ENCODE results near the gene DGCR6L. TPM values are rescaled to one million over a fixed set of nuclear protein-coding genes. Genes with fewer than 3 reads are reported as not detected.
"Not testable (repeated sequence)": the region's sequence is repeated elsewhere in the genome, so short reads cannot be mapped to it uniquely, and the experiment has no call there.

DGCR6L gene
- total RNA-seq, 1 donor from 2014 or later = 56.9 TPM

DNA sequence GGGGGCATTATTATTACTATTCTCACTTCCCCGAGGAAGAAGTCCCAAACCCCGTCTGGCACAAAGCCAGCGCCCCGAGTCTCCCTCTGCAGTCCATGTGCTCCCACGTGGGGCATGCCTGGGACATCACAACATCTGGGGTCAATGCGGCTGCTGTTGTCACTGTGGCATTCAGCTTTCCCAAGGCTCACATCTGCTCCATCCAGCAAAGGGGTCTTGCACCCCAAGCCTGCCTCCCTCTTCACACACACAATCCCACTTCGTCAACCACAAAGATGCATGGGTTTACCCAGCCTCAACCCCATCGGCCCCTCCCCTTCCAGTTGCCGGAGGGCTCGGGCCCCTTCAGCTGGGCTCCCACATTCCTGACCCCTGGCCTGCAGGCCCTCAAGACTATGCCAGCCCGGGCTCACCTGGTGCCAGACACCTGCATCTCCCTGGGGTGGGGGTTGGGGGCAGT lies 28.2 kb downstream of the DGCR6L start:
- TF ChIP-seq, protein P1, sequence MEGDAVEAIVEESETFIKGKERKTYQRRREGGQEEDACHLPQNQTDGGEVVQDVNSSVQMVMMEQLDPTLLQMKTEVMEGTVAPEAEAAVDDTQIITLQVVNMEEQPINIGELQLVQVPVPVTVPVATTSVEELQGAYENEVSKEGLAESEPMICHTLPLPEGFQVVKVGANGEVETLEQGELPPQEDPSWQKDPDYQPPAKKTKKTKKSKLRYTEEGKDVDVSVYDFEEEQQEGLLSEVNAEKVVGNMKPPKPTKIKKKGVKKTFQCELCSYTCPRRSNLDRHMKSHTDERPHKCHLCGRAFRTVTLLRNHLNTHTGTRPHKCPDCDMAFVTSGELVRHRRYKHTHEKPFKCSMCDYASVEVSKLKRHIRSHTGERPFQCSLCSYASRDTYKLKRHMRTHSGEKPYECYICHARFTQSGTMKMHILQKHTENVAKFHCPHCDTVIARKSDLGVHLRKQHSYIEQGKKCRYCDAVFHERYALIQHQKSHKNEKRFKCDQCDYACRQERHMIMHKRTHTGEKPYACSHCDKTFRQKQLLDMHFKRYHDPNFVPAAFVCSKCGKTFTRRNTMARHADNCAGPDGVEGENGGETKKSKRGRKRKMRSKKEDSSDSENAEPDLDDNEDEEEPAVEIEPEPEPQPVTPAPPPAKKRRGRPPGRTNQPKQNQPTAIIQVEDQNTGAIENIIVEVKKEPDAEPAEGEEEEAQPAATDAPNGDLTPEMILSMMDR (conservative IDR thresholded peaks at IDR 0.05; ENCODE audit: low read depth, low read length) = no peak
- no peak overlapping the region for H3K4me3 ChIP-seq (ENCODE audit: low read depth, low read length)
- no peak for DNase-seq (ENCODE audit: low read depth)

GRCh38 chr22:20291249-20291586 lies 28.6 kb downstream of the DGCR6L start:
- TF ChIP-seq, protein P1 (conservative IDR thresholded peaks at IDR 0.05; ENCODE audit: low read depth, low read length) = no peak
- no peak for DNase-seq (ENCODE audit: low read depth)
- no peak overlapping the region for H3K4me3 ChIP-seq (ENCODE audit: low read depth, low read length)

DNA sequence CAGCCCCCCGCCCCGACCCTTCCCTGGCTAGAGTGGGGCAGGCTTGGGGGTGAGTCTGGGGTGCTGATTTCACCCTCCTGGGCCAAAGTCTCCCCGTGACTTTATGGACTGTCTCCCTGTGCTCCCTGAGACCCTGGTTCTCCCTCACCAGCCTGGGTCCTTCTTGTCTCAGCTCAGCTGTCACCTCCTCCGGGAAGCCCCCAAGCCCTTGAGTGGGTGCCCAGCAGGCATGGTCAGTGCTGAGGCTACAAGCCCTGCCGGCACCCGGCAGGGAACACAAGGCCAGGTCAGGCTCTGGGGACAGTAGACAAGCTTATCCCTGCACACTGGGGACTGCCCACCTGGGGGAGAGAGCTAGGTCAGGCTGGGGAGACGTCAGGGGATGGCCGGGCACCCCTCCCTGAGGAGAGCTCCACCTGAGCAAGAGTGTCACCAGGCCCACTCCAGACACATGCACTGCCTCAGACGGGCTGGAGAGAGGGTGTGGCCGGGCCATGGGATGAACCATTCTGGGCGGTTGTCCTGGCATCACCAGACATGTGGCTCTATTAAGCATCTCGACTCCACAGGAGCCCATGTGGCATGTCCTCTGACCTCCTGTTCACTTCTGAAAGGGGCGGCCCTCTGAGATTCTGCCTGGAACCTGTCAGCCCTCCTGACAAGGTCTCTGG lies 29.1 kb downstream of the DGCR6L start:
- DNase-seq (ENCODE audit: low read depth) = no peak
- H3K4me3 ChIP-seq (ENCODE audit: low read depth, low read length) = no peak overlapping the region
- TF ChIP-seq, protein P1 (conservative IDR thresholded peaks at IDR 0.05; ENCODE audit: low read depth, low read length) = no peak

GRCh38 chr22:20290045-20290392 lies 29.8 kb downstream of the DGCR6L start:
- DNase-seq (ENCODE audit: low read depth) = no peak
- TF ChIP-seq, protein P1 (conservative IDR thresholded peaks at IDR 0.05; ENCODE audit: low read depth, low read length) = no peak
- no peak overlapping the region for H3K4me3 ChIP-seq (ENCODE audit: low read depth, low read length)

GRCh38 chr22:20289182-20290044 lies 30.4 kb downstream of the DGCR6L start:
- not testable (repeated sequence) for H3K4me3 ChIP-seq (ENCODE audit: low read depth, low read length); DNase-seq (ENCODE audit: low read depth)

DNA sequence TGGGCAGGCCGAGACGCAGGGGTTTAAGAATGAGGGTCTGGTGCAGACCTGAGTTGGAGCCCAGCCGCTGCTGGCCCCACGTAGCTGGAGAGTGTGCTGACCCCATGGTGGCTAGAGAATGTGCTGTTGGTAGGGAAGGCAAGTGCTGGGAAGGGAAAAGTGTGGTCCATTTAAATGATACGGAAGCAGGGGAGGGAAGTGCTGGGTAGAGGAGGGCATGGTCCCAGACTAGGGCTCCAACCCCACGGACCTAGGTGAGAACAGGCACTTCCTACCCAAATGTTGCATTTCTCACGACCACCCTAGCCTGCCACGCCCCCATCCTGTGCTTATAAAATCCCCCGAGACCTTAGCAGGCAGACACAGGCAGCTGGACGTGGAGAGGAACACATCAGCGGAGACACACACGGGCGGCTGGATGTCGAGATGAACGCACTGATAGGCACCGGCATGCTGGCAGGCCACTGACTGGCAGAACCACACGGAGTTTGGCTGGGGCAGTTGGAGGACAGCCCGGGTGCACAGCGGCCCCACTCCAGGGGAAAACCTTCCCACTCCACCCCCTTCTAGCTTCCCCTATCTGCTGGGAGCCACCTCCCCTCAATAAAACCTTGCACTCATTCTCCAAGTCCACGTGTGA lies 33.0 kb downstream of the DGCR6L start:
- not testable (repeated sequence) for H3K4me3 ChIP-seq (ENCODE audit: low read depth, low read length); DNase-seq (ENCODE audit: low read depth)

DNA sequence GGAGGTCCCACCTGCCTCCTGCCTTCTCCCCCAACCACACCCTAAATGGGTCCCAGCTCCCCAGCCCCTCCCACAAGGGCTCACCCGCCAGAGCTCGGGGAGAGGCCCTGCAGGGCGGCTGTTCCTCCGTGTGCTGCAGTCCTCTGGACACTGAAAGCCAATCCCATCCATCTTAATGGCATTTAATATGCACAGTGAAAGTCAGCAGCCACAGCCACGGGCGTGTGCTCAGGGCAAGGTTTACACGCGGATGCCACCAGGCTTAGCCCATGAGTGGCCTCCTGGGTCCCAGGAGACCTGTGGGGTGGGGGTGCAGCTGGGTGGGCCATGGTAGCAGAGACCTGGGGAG lies 33.6 kb downstream of the DGCR6L start:
- DNase-seq (ENCODE audit: low read depth); H3K4me3 ChIP-seq (ENCODE audit: low read depth, low read length): not testable (repeated sequence)

GRCh38 chr22:20285473-20286311 lies 34.2 kb downstream of the DGCR6L start:
- H3K4me3 ChIP-seq (ENCODE audit: low read depth, low read length); DNase-seq (ENCODE audit: low read depth): not testable (repeated sequence)
- TF ChIP-seq, protein P1 (conservative IDR thresholded peaks at IDR 0.05; ENCODE audit: low read depth, low read length) = peak; percentile 65
